Measurements from ENCODE around the gene PLCB1.

The PLCB1 gene

DNA sequence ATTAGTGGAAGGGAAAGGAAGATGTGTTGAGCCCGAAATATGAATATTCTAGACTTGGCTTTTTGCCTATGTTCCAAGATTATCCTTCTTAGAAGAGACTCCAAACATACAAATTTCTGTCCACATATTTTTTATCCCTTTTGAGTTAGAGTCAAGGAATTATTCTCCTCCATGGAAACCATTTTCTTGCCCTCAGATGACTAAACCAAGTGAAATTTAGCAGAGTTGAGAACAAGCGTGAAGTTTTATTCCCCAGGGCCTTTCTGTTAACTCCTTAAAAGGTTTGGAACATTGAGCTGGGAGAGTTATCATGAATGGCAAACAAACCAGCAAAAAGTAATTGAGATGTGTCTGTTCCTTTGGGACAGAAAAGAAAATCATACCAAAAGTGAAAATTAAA is 650.7 kb downstream of the PLCB1 start:
- Histone ChIP-seq H4K20me1 (ENCODE audit: insufficient read depth) (no peaks in the 10 kb centered on the region), H3K4me3 (IDR thresholded peaks at IDR 0.05; ENCODE audit: insufficient read depth, low read depth, low read length) (no peak overlapping the region), H3K4me1 (ENCODE audit: low read depth, poor library complexity, severe bottlenecking) (no peaks in the 10 kb centered on the region), H2AFZ (ENCODE audit: low read depth) (no peak overlapping the region), H3K27me3 (ENCODE audit: insufficient read depth, low read depth) (no peaks in the 10 kb centered on the region), H3K27ac (no peak overlapping the region), H3K36me3 (ENCODE audit: insufficient read depth) (no peaks in the 10 kb centered on the region), H3K4me2 (no peak overlapping the region), H3K9ac (no peak overlapping the region), H3K79me2 (ENCODE audit: insufficient read depth, low read depth) (no peaks in the 10 kb centered on the region)
- no peak for TF ChIP-seq CTCF (conservative IDR thresholded peaks at IDR 0.05; ENCODE audit: low read depth, low read length)

DNA sequence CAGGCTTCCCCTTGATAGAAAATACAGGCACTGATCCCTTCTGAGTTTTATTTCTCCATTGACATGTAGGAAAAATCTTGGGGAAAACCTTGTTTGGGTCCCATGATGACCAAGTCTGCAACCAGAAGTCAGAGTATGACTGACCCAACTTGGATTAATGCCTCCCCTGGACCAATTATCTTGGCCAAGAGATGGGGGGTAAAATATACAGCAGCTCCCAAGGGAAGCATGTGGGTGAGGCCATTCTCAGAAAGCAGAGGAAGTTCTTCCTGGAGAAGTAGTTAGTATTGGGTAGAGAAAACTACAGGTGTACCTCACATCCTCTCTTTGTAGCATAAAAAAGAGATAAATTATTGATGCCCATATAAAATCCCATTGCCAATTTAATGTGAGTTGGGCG is 651.7 kb downstream of the PLCB1 start:
- H3K27ac ChIP-seq: no peak overlapping the region
- TF ChIP-seq CTCF (conservative IDR thresholded peaks at IDR 0.05; ENCODE audit: low read depth, low read length): no peak

GRCh38 chr20:8786383-8786782 is 654.3 kb downstream of the PLCB1 start:
- TF ChIP-seq CTCF (conservative IDR thresholded peaks at IDR 0.05; ENCODE audit: low read depth, low read length): no peak
- H3K36me3 ChIP-seq (ENCODE audit: insufficient read depth): no peaks in the 10 kb centered on the region
- H3K27me3 ChIP-seq (ENCODE audit: insufficient read depth, low read depth): no peaks in the 10 kb centered on the region
- H3K4me3 ChIP-seq (IDR thresholded peaks at IDR 0.05; ENCODE audit: insufficient read depth, low read depth, low read length): no peak overlapping the region
- no peak overlapping the region for H3K27ac ChIP-seq
- H3K9ac ChIP-seq: no peak overlapping the region
- H2AFZ ChIP-seq (ENCODE audit: low read depth): no peak overlapping the region
- H3K4me1 ChIP-seq (ENCODE audit: low read depth, poor library complexity, severe bottlenecking): peaks cover 3% of the 10 kb centered on the region
- H3K79me2 ChIP-seq (ENCODE audit: insufficient read depth, low read depth): no peaks in the 10 kb centered on the region
- no peak overlapping the region for H3K4me2 ChIP-seq
- no peaks in the 10 kb centered on the region for H4K20me1 ChIP-seq (ENCODE audit: insufficient read depth)

More for the DNA sequence above, 651.7 kb downstream of the PLCB1 start:
- Histone ChIP-seq H4K20me1 (ENCODE audit: insufficient read depth) (no peaks in the 10 kb centered on the region), H3K9ac (no peak overlapping the region), H3K4me3 (IDR thresholded peaks at IDR 0.05; ENCODE audit: insufficient read depth, low read depth, low read length) (no peak overlapping the region), H3K4me1 (ENCODE audit: low read depth, poor library complexity, severe bottlenecking) (no peaks in the 10 kb centered on the region), H3K27me3 (ENCODE audit: insufficient read depth, low read depth) (no peaks in the 10 kb centered on the region), H3K79me2 (ENCODE audit: insufficient read depth, low read depth) (no peaks in the 10 kb centered on the region), H3K36me3 (ENCODE audit: insufficient read depth) (no peaks in the 10 kb centered on the region), H2AFZ (ENCODE audit: low read depth) (no peak overlapping the region), H3K4me2 (no peak overlapping the region)

DNA sequence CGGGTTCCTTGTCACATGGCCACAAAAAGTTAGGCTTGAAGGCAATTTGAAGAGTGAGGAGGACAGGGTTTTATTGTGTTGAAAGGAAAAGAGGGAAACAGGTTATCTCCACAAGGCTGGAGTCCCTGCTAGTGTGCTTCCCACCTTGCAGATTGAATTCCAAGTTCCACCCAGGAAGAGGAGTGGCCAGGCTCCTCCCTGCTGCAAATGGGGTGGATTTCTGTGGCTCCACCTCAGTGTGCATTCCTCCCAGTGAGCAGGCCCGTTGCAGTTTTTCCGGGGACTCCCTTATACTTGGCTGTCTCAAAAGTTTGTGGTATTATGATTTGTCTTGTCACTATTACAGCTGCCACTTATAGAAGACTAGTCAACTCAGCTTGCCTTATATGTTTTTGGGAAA is 655.0 kb downstream of the PLCB1 start:
- Histone ChIP-seq H3K27me3 (ENCODE audit: insufficient read depth, low read depth) (no peaks in the 10 kb centered on the region), H4K20me1 (ENCODE audit: insufficient read depth) (no peaks in the 10 kb centered on the region), H3K27ac (no peak overlapping the region), H3K4me3 (IDR thresholded peaks at IDR 0.05; ENCODE audit: insufficient read depth, low read depth, low read length) (no peak overlapping the region), H3K4me2 (no peak overlapping the region), H3K4me1 (ENCODE audit: low read depth, poor library complexity, severe bottlenecking) (peaks cover 3% of the 10 kb centered on the region), H2AFZ (ENCODE audit: low read depth) (no peak overlapping the region), H3K79me2 (ENCODE audit: insufficient read depth, low read depth) (no peaks in the 10 kb centered on the region), H3K9ac (no peak overlapping the region), H3K36me3 (ENCODE audit: insufficient read depth) (no peaks in the 10 kb centered on the region)
- no peak for TF ChIP-seq CTCF (conservative IDR thresholded peaks at IDR 0.05; ENCODE audit: low read depth, low read length)

Measured in KMS-11 (cell line).